SKM-1 treated with dmso at 0.1 percent for 144 hours (cell line): Measurements from ENCODE around the gene ECM1.
A peak's percentile ranks its signal among the peaks of the same experiment; 100 is the strongest.

Source experiments
- DNase-seq: peaks from one replicate; lab custom pipeline; 2025; ENCODE audit not compliant: unreplicated experiment; lab: John Stamatoyannopoulos, UW

Gene ECM1

DNA sequence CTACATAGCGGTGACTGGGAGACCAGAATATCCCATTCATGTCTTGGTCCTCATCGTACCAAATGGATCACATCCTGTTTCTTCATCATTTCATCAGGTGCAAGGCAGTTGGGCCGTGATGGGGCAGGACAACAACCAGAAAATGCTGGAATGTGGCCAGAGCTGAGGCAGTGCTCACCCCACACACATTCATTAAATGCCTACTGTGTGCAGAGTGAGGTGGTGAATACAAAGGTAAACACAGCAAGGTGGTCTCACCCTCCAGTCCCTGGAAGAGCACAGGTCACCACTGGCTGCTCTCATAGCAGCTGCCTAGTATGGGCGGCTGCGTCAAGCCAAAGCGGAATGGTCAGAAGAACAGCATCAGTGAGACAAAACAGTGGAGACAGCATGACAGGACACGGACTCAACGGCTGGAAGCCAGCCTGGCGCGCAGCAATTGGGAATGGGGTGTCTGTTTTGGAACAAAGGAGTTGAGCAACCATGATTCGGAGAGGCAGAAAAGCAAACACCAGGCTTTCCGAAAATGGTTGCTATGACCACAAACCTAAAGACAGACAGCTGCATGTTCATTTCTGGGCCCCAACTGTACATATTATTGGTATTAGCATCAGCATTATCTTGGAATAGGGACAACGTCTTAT lies 35.7 kb downstream of the ECM1 start:
- no peak for DNase-seq

DNA sequence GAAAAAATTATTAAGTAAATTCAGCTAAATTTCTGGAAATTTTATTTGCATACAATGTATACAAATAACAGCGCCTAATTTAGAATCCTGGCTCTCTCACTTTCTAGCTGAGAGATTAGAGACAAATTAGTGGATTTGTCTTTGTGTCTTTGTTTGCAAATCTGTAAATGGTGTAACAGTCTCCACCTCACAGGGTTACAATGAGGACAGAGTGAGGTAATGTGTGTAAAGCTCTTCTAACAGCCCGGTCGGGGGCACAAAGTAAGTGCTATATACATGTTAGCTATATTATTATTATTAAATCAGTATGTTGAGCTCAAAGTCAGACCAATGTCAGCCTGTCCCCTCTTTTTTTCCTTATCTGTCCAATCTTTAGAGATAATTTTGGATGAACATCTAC lies 36.3 kb downstream of the ECM1 start:
- DNase-seq: no peak

GRCh38 chr1:150545486-150546032 lies 37.6 kb downstream of the ECM1 start:
- no peak for DNase-seq

- DNase-seq: no peak
Measured at GRCh38 chr1:150546294-150546937, 38.5 kb downstream of the ECM1 start.

GRCh38 chr1:150548324-150548631 lies 40.4 kb downstream of the ECM1 start:
- no peak for DNase-seq

DNA sequence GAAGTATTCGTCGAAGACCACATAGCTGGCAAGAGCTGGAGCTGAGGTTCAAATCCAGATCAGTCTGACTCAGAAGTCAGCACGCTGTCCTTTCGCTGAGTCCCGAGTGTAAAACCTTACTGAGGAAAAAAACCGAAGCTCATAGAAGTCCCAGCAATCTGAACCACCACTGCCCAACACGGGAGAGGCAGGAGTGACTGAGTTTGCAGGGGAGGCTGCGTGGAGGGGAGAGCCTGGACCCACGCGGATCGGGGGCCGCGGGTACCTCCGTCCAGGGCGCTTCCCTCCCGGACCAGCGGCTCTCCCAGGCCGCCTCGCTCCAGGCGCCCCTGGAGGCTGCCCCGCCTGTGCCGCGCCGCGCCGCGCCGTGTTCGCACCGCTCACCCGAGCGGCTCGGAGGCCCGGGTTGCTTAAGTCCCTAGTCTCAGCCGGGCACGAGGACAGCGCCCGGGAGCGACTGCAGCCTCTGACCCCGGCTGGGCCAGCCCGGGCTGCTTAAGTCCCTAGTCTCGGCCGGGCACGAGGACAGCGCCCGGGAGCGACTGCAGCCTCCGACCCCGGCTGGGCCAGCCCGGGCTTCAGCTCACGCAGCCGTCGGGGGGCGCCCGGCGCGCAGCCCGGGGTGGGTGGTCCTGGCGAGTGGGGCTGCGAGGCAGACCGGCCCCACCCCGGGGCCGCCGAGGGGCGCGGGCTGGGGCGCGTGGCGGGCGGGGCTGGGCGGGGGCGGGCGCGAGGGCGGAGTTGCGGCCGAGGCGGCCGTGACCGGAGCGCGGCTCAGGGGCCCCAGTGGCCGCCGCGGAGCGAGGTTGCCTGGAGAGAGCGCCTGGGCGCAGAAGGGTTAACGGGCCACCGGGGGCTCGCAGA lies 41.0 kb downstream of the ECM1 start, which contains the start of gene ADAMTSL4:
Gene ADAMTSL4, plus strand, starts transcription at position 777 of the 864 bp plus-strand sequence. CDS start 2,881 bp downstream, outside the sequence.
- DNase-seq: peak; percentile 77

GRCh38 chr1:150549496-150550221 lies 41.8 kb downstream of the ECM1 start:
- DNase-seq: no peak

- no peak for DNase-seq
Measured at GRCh38 chr1:150550222-150551050, 42.5 kb downstream of the ECM1 start.

DNA sequence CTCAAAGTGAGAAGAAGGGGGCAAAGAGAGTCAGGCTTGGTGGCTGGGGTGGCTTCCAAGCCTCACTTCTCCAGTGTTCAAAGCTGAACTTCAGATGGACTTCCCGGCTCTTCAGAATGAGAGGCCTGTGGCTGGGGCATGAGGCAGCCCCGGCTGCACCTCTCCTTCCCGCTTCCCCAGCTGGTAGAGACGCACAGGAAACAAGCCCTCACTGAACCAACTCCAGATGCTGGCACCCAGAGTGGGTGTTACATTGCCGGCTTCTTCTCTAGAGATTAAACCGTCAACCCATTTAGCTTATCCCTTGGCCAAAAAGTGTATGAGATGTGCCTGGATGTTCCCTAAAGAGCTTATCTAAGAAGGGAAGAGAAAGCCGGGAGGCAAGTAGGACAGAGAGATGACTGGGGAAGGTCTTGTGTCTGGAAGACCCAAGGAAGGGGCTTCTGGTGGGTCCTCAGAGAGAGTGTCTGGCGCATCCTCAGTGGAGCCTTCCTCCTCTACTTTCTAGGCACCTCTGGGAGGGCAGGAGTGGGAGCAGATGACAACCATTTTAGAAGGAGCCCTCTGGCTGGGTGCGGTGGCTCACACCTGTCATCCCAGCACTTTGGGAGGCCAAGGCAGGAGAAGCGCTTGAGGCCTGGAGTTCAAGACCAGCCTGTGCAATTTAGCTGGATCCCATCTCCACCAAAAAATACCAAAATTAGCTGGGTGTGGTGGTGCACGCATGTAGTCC lies 43.3 kb downstream of the ECM1 start:
- no peak for DNase-seq

DNA sequence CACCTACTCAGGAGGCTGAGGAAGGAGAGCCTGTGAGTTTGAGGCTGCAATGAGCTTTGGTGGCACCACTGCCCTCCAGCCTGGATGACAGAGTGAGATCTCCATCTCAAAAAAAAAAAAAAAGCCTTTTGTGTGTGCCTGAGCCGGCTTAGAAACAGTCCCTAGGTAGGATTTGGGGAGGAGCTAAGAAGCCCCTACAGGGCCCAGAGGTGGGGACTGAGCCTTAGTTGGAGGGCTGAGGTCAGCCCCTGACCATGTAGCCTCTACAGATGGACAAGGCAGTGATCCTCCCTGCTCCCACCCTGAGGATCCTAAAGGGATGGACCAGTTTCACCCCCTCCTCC lies 43.8 kb downstream of the ECM1 start:
- no peak for DNase-seq

DNA sequence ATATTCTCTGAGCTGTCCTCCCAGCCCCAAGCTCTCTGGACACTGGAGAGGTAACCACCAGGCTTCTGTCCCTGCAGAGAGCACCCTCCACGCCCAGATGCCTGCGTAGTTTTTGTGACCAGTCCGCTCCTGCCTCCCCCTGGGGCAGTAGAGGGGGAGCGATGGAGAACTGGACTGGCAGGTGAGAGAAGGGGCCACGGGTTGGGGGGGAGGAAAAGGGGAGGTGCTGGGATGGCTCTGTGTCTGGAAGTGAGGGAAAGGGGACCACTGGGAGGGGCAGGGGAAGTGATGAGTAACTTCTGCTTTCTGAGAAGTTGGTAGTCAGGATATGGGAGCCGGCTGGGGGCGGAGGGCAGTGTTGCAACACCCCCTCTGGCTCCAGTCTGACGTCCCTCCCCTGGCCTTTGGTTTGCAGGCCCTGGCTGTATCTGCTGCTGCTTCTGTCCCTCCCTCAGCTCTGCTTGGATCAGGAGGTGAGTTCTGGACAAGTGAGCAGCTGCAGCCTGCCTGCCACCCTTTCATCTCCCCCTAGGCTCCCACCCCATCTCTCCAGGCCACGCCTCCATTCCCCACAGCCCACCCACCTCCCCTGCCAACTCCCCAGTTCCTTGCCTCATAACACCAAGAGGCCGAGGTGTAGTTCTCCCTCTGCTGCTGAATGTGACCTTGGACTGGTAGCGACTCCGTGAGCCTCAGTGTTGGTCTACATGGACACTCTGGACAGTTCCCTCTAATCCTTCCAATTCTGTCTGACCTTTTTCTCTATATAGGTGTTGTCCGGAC lies 44.4 kb downstream of the ECM1 start:
- DNase-seq: peak; percentile 99

- DNase-seq: no peak
Measured at GRCh38 chr1:150552911-150553289, 45.0 kb downstream of the ECM1 start.

- no peak for DNase-seq
Measured at GRCh38 chr1:150553392-150554085, 45.6 kb downstream of the ECM1 start.

DNA sequence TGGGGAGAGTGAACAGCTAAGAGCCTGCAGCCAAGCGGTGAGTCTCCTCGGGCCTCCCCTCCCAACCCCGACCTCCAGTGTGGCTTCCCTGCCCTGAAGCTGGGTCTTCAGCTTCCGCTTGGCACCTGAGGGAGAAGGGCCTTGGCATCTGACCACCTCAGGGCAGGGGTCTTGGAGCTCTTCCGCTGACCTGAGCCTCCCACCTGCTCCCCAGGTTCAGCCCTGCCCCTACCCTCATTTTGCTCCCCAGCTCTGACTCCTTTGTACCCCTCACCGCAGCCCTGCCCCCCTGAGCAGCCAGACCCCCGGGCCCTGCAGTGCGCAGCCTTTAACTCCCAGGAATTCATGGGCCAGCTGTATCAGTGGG lies 46.2 kb downstream of the ECM1 start:
- no peak for DNase-seq

- no peak for DNase-seq
Measured at GRCh38 chr1:150555198-150555970, 47.5 kb downstream of the ECM1 start.

DNA sequence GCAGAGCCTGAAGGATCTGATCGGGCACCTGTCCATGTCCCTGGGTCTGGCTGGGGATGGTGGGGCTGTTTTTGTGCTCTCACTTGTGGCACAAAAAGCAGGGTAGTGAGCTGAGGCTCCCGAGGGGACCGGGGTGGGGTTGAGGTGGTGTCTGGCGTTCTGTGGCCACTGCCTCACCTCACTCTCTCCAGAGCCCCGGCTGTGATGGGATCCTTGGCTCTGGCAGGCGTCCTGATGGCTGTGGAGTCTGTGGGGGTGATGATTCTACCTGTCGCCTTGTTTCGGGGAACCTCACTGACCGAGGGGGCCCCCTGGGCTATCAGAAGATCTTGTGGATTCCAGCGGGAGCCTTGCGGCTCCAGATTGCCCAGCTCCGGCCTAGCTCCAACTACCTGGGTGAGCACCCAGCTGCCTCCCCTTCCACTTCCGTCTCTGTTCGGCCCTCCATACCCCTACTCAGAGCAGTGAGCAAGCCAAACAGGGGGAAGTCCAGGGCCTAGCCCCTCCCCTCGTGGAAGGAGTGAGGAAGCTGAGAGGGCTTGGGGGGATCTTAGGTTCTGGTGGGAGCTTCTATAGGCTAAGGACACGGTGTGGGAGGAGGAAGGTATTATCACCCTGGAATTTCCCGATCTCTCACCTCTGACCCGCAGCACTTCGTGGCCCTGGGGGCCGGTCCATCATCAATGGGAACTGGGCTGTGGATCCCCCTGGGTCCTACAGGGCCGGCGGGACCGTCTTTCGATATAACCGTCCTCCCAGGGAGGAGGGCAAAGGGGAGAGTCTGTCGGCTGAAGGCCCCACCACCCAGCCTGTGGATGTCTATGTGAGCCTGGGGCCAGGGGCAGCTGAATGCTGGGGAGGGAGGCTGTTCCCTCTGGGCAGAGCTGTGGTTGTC lies 48.3 kb downstream of the ECM1 start:
- no peak for DNase-seq
